Measurements from ENCODE around the gene LMX1B.

The LMX1B gene

DNA sequence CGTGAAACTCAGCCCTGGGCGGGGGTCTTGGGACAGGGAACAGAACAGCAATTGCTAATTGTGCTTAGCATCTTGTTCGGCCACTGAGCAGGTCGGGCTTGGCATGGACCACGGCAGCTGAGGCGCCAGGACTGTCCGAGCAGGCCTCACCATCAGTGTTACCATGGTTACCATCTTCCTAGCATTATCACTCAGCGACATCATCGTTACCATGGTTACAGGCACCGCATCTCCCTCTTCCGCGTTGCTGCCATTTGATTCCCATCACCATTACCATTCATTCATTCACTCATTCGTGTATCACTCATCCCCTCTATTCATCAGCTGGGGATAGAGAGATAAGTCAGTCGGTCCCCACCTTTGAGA is 110.1 kb downstream of the LMX1B start:
- TF ChIP-seq TAF1 (IDR thresholded peaks at IDR 0.05; ENCODE audit: borderline replicate concordance, insufficient read depth, low read length), result no peak

DNA sequence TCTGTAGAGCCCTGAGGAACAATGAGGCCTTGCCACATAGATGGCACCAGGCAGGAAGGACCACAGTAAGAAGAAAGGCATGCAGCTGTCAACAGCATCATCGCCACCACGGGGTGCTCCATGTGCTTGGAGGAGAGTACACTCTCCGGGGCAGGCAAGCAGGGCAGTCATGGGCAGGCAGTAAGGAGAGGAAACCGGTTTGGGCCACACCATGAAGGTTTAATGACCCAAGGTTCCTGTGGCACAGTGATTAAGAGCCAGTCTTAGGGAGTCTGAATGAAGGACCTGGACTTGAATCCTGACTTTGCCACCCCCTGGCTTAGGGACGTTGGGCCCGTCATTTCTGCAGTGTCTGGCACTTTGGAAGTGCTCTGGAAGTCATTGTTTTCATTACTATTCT is 110.5 kb downstream of the LMX1B start:
- TF ChIP-seq FOXP2 (optimal IDR thresholded peaks at IDR 0.05; ENCODE audit: borderline replicate concordance, extremely low read depth, extremely low read length, insufficient read depth), result no peak
- TF ChIP-seq, protein P1, sequence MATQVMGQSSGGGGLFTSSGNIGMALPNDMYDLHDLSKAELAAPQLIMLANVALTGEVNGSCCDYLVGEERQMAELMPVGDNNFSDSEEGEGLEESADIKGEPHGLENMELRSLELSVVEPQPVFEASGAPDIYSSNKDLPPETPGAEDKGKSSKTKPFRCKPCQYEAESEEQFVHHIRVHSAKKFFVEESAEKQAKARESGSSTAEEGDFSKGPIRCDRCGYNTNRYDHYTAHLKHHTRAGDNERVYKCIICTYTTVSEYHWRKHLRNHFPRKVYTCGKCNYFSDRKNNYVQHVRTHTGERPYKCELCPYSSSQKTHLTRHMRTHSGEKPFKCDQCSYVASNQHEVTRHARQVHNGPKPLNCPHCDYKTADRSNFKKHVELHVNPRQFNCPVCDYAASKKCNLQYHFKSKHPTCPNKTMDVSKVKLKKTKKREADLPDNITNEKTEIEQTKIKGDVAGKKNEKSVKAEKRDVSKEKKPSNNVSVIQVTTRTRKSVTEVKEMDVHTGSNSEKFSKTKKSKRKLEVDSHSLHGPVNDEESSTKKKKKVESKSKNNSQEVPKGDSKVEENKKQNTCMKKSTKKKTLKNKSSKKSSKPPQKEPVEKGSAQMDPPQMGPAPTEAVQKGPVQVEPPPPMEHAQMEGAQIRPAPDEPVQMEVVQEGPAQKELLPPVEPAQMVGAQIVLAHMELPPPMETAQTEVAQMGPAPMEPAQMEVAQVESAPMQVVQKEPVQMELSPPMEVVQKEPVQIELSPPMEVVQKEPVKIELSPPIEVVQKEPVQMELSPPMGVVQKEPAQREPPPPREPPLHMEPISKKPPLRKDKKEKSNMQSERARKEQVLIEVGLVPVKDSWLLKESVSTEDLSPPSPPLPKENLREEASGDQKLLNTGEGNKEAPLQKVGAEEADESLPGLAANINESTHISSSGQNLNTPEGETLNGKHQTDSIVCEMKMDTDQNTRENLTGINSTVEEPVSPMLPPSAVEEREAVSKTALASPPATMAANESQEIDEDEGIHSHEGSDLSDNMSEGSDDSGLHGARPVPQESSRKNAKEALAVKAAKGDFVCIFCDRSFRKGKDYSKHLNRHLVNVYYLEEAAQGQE (IDR thresholded peaks at IDR 0.05; ENCODE audit: insufficient read depth in 1 of 2, low read depth in 2 of 2, low read length in 2 of 2), result no peak
- no peak for TF ChIP-seq TAF1 (IDR thresholded peaks at IDR 0.05; ENCODE audit: borderline replicate concordance, insufficient read depth, low read length)
- no peak for TF ChIP-seq POLR2AphosphoS5 (IDR thresholded peaks at IDR 0.05; ENCODE audit: low read depth, low read length)
- no peak for TF ChIP-seq SIN3A (IDR thresholded peaks at IDR 0.05; ENCODE audit: borderline replicate concordance, insufficient read depth, low read length)

DNA sequence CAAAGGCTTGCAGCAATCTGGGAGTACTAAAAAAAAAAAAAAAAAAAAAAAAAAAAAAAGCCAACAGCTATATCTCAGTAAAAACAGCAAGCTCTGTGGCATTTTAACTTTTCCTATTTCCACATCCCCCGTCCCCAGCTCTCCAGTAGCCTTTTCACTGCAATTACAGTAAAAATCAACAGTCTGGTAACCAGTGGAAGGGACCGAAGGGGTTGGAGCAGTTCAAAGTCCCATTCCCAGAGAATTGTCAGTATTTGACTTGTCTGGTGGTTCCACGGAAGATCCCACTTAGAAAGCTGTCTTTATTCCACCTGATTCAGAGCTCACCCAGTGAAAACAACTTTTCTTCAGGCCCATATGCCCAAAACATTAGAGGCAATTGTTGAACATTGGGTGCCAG is 119.3 kb downstream of the LMX1B start:
- TF ChIP-seq POLR2AphosphoS5 (IDR thresholded peaks at IDR 0.05; ENCODE audit: low read depth, low read length), result no peak
- TF ChIP-seq TAF1 (IDR thresholded peaks at IDR 0.05; ENCODE audit: borderline replicate concordance, insufficient read depth, low read length), result no peak
- TF ChIP-seq FOXP2 (optimal IDR thresholded peaks at IDR 0.05; ENCODE audit: borderline replicate concordance, extremely low read depth, extremely low read length, insufficient read depth), result no peak
- no peak for TF ChIP-seq SIN3A (IDR thresholded peaks at IDR 0.05; ENCODE audit: borderline replicate concordance, insufficient read depth, low read length)
- TF ChIP-seq, protein P1 (IDR thresholded peaks at IDR 0.05; ENCODE audit: insufficient read depth in 1 of 2, low read depth in 2 of 2, low read length in 2 of 2), result no peak

DNA sequence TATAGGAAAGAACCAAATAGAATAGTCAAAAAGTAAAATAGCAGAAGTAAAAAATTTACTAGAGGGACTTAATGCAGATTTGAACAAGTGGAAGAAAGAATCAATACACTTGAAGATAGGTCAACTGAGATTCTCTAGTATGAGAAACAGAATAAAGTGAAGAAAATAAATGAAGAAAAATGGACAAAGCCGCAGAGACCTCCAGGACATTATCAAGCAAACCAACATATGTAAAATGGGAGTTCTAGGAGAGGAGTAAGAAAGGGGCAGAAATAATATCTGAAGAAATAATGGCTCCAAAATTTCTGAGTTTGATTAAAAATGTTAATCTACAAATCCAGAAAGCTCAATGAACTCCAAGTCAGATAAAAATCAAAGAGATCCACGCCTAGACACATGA is 121.1 kb downstream of the LMX1B start:
- TF ChIP-seq TAF1 (IDR thresholded peaks at IDR 0.05; ENCODE audit: borderline replicate concordance, insufficient read depth, low read length) (no peak), FOXP2 (optimal IDR thresholded peaks at IDR 0.05; ENCODE audit: borderline replicate concordance, extremely low read depth, extremely low read length, insufficient read depth) (no peak), SIN3A (IDR thresholded peaks at IDR 0.05; ENCODE audit: borderline replicate concordance, insufficient read depth, low read length) (no peak), POLR2AphosphoS5 (IDR thresholded peaks at IDR 0.05; ENCODE audit: low read depth, low read length) (no peak)
- TF ChIP-seq, protein P1 (IDR thresholded peaks at IDR 0.05; ENCODE audit: insufficient read depth in 1 of 2, low read depth in 2 of 2, low read length in 2 of 2), result no peak

DNA sequence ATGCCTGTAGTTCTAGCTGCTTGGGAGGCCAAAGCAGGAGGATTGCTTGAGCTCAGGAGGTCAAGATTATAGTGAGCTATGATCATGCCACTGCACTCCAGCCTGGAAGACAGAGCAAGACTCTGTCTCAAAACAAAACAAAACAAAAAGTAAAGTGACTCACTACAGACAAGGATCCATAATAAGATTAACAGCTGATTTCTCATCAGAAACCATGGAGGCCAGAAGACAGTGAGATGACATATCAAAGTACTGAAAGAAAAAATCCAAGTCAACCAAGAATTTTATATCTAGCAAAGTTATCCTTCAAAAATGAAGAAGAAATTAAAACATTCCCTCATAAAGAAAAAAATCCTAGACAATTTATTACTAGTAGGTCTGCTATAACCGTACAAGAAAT is 121.8 kb downstream of the LMX1B start:
- TF ChIP-seq FOXP2 (optimal IDR thresholded peaks at IDR 0.05; ENCODE audit: borderline replicate concordance, extremely low read depth, extremely low read length, insufficient read depth) (no peak), TAF1 (IDR thresholded peaks at IDR 0.05; ENCODE audit: borderline replicate concordance, insufficient read depth, low read length) (no peak), POLR2AphosphoS5 (IDR thresholded peaks at IDR 0.05; ENCODE audit: low read depth, low read length) (no peak), SIN3A (IDR thresholded peaks at IDR 0.05; ENCODE audit: borderline replicate concordance, insufficient read depth, low read length) (no peak)
- TF ChIP-seq, protein P1 (IDR thresholded peaks at IDR 0.05; ENCODE audit: insufficient read depth in 1 of 2, low read depth in 2 of 2, low read length in 2 of 2), result no peak

Measured in PFSK-1 (cell line).